HepG2 (cell line): ENCODE data around the gene STIP1. TPM values are rescaled to one million over a fixed set of nuclear protein-coding genes. Genes with fewer than 3 reads are reported as not detected.
A peak's percentile ranks its signal among the peaks of the same experiment; 100 is the strongest.

Experiments
- BATF2 ChIP-seq: sonication (generic); formaldehyde crosslinking; IDR thresholded peaks from 2 replicates; pipeline ENCODE4 v1.8.0; 2022; ENCODE audit warnings: mild to moderate bottlenecking, missing genetic modification reagents, moderate library complexity
- DDIT3 ChIP-seq: sonication (generic); formaldehyde crosslinking; IDR thresholded peaks from 2 replicates; pipeline ENCODE4 v1.4.0; 2020; ENCODE audit warnings: mild to moderate bottlenecking, missing genetic modification reagents
- EP300 ChIP-seq, 3 experiments: sonication (generic) in 1 of 3; formaldehyde crosslinking in 1 of 3; IDR thresholded peaks; 2 replicates each; pipeline versions ENCODE4 v1.5.1 to v1.6.1; 2011 to 2020; ENCODE audit warnings: low read depth in 2 of 3, low read length in 2 of 3, borderline replicate concordance in 1 of 3, improper control_type of control experiment in 1 of 3, mild to moderate bottlenecking in 1 of 3, missing genetic modification reagents in 1 of 3, moderate library complexity in 1 of 3
- ERF ChIP-seq: IDR thresholded peaks from 2 replicates; pipeline ENCODE4 v1.6.1; 2018; ENCODE audit warnings: missing biosample characterization, missing genetic modification reagents
- HNF4G ChIP-seq, 2 experiments: sonication (generic) in 1 of 2; formaldehyde crosslinking in 1 of 2; IDR thresholded peaks; 2 replicates each; pipeline versions ENCODE4 v1.4.0 to v1.6.1; 2011 to 2020; ENCODE audit warnings: borderline replicate concordance in 2 of 2, low read depth in 2 of 2, mild to moderate bottlenecking in 2 of 2, low read length in 1 of 2, missing genetic modification reagents in 1 of 2, moderate library complexity in 1 of 2
- MXD3 ChIP-seq: IDR thresholded peaks from 2 replicates; pipeline ENCODE4 v1.6.1; 2016; ENCODE audit warnings: mild to moderate bottlenecking, missing biosample characterization, missing genetic modification reagents
- NFE2L2 ChIP-seq: fragments of 150-350 bp; IDR thresholded peaks from 2 replicates; pipeline ENCODE4 v1.6.1; 2014; ENCODE audit warnings: low read length
- NFYC ChIP-seq: IDR thresholded peaks from 2 replicates; pipeline ENCODE4 v1.6.1; 2016; ENCODE audit warnings: missing genetic modification reagents, missing compliant biosample characterization
- PPARG ChIP-seq: conservative IDR thresholded peaks from 2 replicates; pipeline ENCODE4 v1.6.1; 2016; ENCODE audit warnings: missing biosample characterization, missing genetic modification reagents
- SP2 ChIP-seq: sonication (generic); formaldehyde crosslinking; IDR thresholded peaks from 2 replicates; pipeline ENCODE4 v1.5.1; 2020; ENCODE audit warnings: mild to moderate bottlenecking, missing genetic modification reagents
- U2AF1 ChIP-seq: fragments of 200-400 bp; formaldehyde crosslinking; optimal IDR thresholded peaks from 2 replicates; pipeline ENCODE3; 2017; ENCODE audit warnings: mild to moderate bottlenecking, low read depth, low read length
- ZBTB34 ChIP-seq: sonication (generic); formaldehyde crosslinking; IDR thresholded peaks from 2 replicates; pipeline ENCODE4 v1.8.0; 2022; ENCODE audit warnings: mild to moderate bottlenecking, missing genetic modification reagents
- ZBTB38 ChIP-seq: sonication (generic); formaldehyde crosslinking; IDR thresholded peaks from 2 replicates; pipeline ENCODE4 v1.5.1; 2020; ENCODE audit warnings: mild to moderate bottlenecking, missing genetic modification reagents
- ZBTB44 ChIP-seq: sonication (generic); formaldehyde crosslinking; IDR thresholded peaks from 2 replicates; pipeline ENCODE4 v1.4.0; 2020; ENCODE audit warnings: missing genetic modification reagents
- ZBTB7A ChIP-seq: sonication (generic); formaldehyde crosslinking; IDR thresholded peaks from 2 replicates; pipeline ENCODE4 v1.8.0; 2022; ENCODE audit warnings: mild to moderate bottlenecking, missing genetic modification reagents
- ZFX ChIP-seq: sonication (generic); formaldehyde crosslinking; IDR thresholded peaks from 2 replicates; pipeline ENCODE4 v1.4.0; 2020; ENCODE audit warnings: mild to moderate bottlenecking, low read depth, missing genetic modification reagents, moderate library complexity
- ZNF280D ChIP-seq: sonication (generic); formaldehyde crosslinking; IDR thresholded peaks from 2 replicates; pipeline ENCODE4 v1.5.1; 2020; ENCODE audit warnings: mild to moderate bottlenecking, missing genetic modification reagents
- ZNF326 ChIP-seq: sonication (generic); formaldehyde crosslinking; IDR thresholded peaks from 2 replicates; pipeline ENCODE4 v1.4.0; 2020; ENCODE audit warnings: missing genetic modification reagents, borderline replicate concordance
- ZNF563 ChIP-seq: sonication (generic); formaldehyde crosslinking; IDR thresholded peaks from 2 replicates; pipeline ENCODE4 v1.8.0; 2022; ENCODE audit warnings: mild to moderate bottlenecking, moderate library complexity, missing genetic modification reagents
- ZNF678 ChIP-seq: sonication (generic); formaldehyde crosslinking; IDR thresholded peaks from 2 replicates; pipeline ENCODE4 v1.4.0; 2020; ENCODE audit warnings: mild to moderate bottlenecking, missing genetic modification reagents
- ZNF709 ChIP-seq: sonication (generic); formaldehyde crosslinking; IDR thresholded peaks from 2 replicates; pipeline ENCODE4 v1.5.0; 2020; ENCODE audit warnings: mild to moderate bottlenecking, missing genetic modification reagents
- polyA plus RNA-seq, 8 experiments: library from polyadenylated mRNA; depleted of rRNA in 3 of 8; stranded (reverse) in 7 of 8; unstranded in 1 of 8; fragments of >200 nt; fragmentation: Illumina TruSeq in 4 of 8; extraction: Trizol in 4 of 8; gene quantifications; 2 replicates each; pipeline versions ENCODE4 v1.2.1 to v1.2.3, GENCODE V29; 2011 to 2016; ENCODE audit warnings: low read depth in 4 of 8, missing spikeins in 1 of 8, mixed read lengths in 1 of 8; ENCODE audit not compliant: insufficient read depth in 1 of 8
- total RNA-seq, 5 experiments: library from RNA; depleted of rRNA; stranded (reverse); fragments of >200 nt; fragmentation: Illumina TruSeq; extraction: Trizol; gene quantifications; 2 replicates each; pipeline ENCODE4 v1.2.3, GENCODE V29; 2016; ENCODE audit warnings: low read depth in 1 of 5

Gene STIP1
- total and polyA plus RNA-seq, 2 of the 13 experiments (the other 11 are each of a cell fraction or from before 2014, with no cell fraction given): 81.1 to 217 TPM

GRCh38 chr11:64234647-64235379 is 48.8 kb downstream of the STIP1 start (continued):
- TF ChIP-seq ZNF280D (CRISPR knock-in tag) (no peak), NFYC (no peak), BATF2 (CRISPR knock-in tag) (no peak), ZNF678 (CRISPR knock-in tag) (no peak), MXD3 (CRISPR knock-in tag) (peak; percentile 75; the same call in 1 of the 2 replicates), ZBTB34 (CRISPR knock-in tag) (peak; percentile 36; the same call in 1 of the 2 replicates), NFE2L2 (no peak), ZBTB38 (CRISPR knock-in tag) (peak; percentile 38; the same call in 1 of the 2 replicates), PPARG (CRISPR knock-in tag) (0 out of 2 replicates have a peak, but pooled peaks have one; percentile 30), ZNF563 (CRISPR knock-in tag) (peak; percentile 87), SP2 (CRISPR knock-in tag) (no peak), EP300 (IDR thresholded peaks at IDR 0.05; ENCODE audit: low read depth in 2 of 2, low read length in 2 of 2) (no peak), EP300 (CRISPR knock-in tag; IDR thresholded peaks at IDR 0.05; ENCODE audit: borderline replicate concordance) (no peak), ZBTB44 (CRISPR knock-in tag) (no peak), HNF4G (IDR thresholded peaks at IDR 0.05; ENCODE audit: borderline replicate concordance, low read depth, low read length) (no peak), HNF4G (CRISPR knock-in tag; IDR thresholded peaks at IDR 0.05; ENCODE audit: borderline replicate concordance, low read depth) (no peak; the same call in 1 of the 2 replicates), ZNF709 (CRISPR knock-in tag) (peak; percentile 64; the same call in 1 of the 2 replicates), ZBTB7A (CRISPR knock-in tag) (peak; percentile 78), ZFX (peak; percentile 59; the same call in 1 of the 2 replicates), ERF (CRISPR knock-in tag) (peak; percentile 55; the same call in 1 of the 2 replicates), ZNF326 (CRISPR knock-in tag) (no peak), DDIT3 (CRISPR knock-in tag) (no peak), U2AF1 (no peak)
